Dermis microvascular lymphatic vessel endothelial cell (primary cell): Measurements from ENCODE around the gene PCDHA10. TPM values are rescaled to one million over a fixed set of nuclear protein-coding genes. Genes with fewer than 3 reads are reported as not detected.
A peak's percentile ranks its signal among the peaks of the same experiment; 100 is the strongest.
"Not testable (repeated sequence)": the region's sequence is repeated elsewhere in the genome, so short reads cannot be mapped to it uniquely, and the experiment has no call there.

Experiments
- DNase-seq, 2 donors: peaks; one replicate each; pipeline versions ENCODE4 v3.0.0 to v3.0.0-alpha.2; 2010; ENCODE audit warnings: low read depth in 2 of 2
- total RNA-seq: library from RNA; depleted of rRNA; stranded (reverse); fragments of >200 nt; gene quantifications from 2 replicates; pipeline ENCODE4 v1.2.1, GENCODE V29; 2014

PCDHA10 gene
- under 0.01 and 0.13 TPM in 2 replicates for total RNA-seq

- DNase-seq, result peak in 1 of 2 donors; percentile 13
Measured at GRCh38 chr5:140855772-140856674, at the start of gene PCDHA10. Gene PCDHA10, plus strand, starts transcription at chr5:140855897. Its CDS starts 152 bp downstream, at chr5:140856049.

GRCh38 chr5:140806834-140807775 lies 48.6 kb upstream of the PCDHA10 start, which contains the start of gene PCDHA4:
Gene PCDHA4, plus strand, starts transcription at chr5:140807068.
- peak in 1 of 2 donors; percentile 18 for DNase-seq

GRCh38 chr5:140808241-140808888 lies 47.3 kb upstream of the PCDHA10 start:
- not testable (repeated sequence) for DNase-seq

GRCh38 chr5:140808889-140809291 lies 46.8 kb upstream of the PCDHA10 start:
- DNase-seq, result no peak

- DNase-seq, result peak in 1 of 2 donors; percentile 23
Measured at GRCh38 chr5:140821375-140822280, 34.1 kb upstream of the PCDHA10 start, which contains the start of gene PCDHA5. Gene PCDHA5, plus strand, starts transcription at chr5:140821613.

GRCh38 chr5:140822281-140822629 lies 33.4 kb upstream of the PCDHA10 start:
- no peak for DNase-seq

- not testable (repeated sequence) for DNase-seq
Measured at GRCh38 chr5:140822969-140823368, 32.7 kb upstream of the PCDHA10 start.

GRCh38 chr5:140823475-140823874 lies 32.2 kb upstream of the PCDHA10 start:
- DNase-seq, result no peak

- DNase-seq, result no peak
Measured at GRCh38 chr5:140827704-140828361, 27.9 kb upstream of the PCDHA10 start, which contains the start of gene PCDHA6. Gene PCDHA6, plus strand, starts transcription at chr5:140827960. Its CDS starts 132 bp downstream, at chr5:140828092.

- DNase-seq, result no peak
Measured at GRCh38 chr5:140828362-140828737, 27.3 kb upstream of the PCDHA10 start.

- DNase-seq, result not testable (repeated sequence)
Measured at GRCh38 chr5:140829511-140830501, 25.9 kb upstream of the PCDHA10 start.

GRCh38 chr5:140833993-140834392 lies 21.7 kb upstream of the PCDHA10 start, which contains the start of gene PCDHA7:
Gene PCDHA7, plus strand, starts transcription at chr5:140834269. Its CDS starts 115 bp downstream, at chr5:140834384.
- DNase-seq, result peak; percentile 17 to 19

GRCh38 chr5:140834439-140835008 lies 21.2 kb upstream of the PCDHA10 start:
- DNase-seq, result not testable (repeated sequence)

GRCh38 chr5:140835622-140836510 lies 19.8 kb upstream of the PCDHA10 start:
- DNase-seq, result no peak

GRCh38 chr5:140840978-140841962 lies 14.4 kb upstream of the PCDHA10 start, which contains the start of gene PCDHA8:
Gene PCDHA8, plus strand, starts transcription at chr5:140841187. Its CDS starts 135 bp downstream, at chr5:140841322.
- no peak for DNase-seq
